Central memory CD8-positive, alpha-beta T cell (primary cell): ENCODE measurements around the gene RELT.
A peak's percentile ranks its signal among the peaks of the same experiment; 100 is the strongest.

Source experiments
- ATAC-seq: fragments of 150-1000 bp; cut with Tn5 transposase; replicated peaks from 2 replicates; pipeline ENCODE4 v1.10.0; 2022; ENCODE audit warnings: mild to moderate bottlenecking, moderate FRiP score, moderate number of reproducible peaks; ENCODE audit not compliant: poor library complexity, severe bottlenecking; ENCODE audit errors: extremely low read depth
- DNase-seq, 2 donors: peaks; one replicate each; pipeline ENCODE4 v3.0.0; 2021; ENCODE audit warnings: low spot score in 2 of 2
- H3K27ac Mint-ChIP-seq: one replicate; pipeline ENCODE4 v1.8.0; 2022; ENCODE audit warnings: low read depth, mild to moderate bottlenecking, moderate library complexity, mixed read lengths
- H3K27me3 Mint-ChIP-seq: one replicate; pipeline ENCODE4 v1.8.0; 2022; ENCODE audit warnings: mixed read lengths
- H3K36me3 Mint-ChIP-seq: one replicate; pipeline ENCODE4 v1.8.0; 2022; ENCODE audit warnings: mild to moderate bottlenecking, moderate library complexity, mixed read lengths; ENCODE audit not compliant: insufficient read depth
- H3K4me1 Mint-ChIP-seq: one replicate; pipeline ENCODE4 v1.8.0; 2022; ENCODE audit warnings: mixed read lengths
- H3K4me3 Mint-ChIP-seq: one replicate; pipeline ENCODE4 v1.8.0; 2022; ENCODE audit warnings: mild to moderate bottlenecking, moderate library complexity, mixed read lengths
- H3K9me3 Mint-ChIP-seq: one replicate; pipeline ENCODE4 v1.8.0; 2022; ENCODE audit warnings: mixed read lengths

RELT gene

DNA sequence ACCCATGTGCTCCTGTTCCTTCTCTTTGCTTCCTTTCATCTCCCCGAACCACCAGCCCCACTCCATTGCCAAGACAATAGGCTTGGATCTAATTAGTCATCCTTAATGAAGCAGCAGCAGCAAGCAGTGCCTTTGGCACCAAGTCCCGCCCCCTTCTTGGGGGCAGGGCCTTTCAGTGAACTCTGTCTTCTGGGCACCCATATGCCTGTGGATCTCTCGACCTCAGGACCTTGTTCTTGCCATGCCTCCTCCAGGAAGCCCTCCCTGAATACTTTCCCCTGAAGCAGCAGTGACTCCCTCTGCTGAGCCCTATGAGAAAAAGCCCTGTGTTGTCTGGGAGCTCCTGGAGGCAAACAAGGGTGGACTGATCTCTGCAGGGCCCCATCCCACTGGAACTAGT lies 36.0 kb upstream of the RELT start:
- H3K4me1 Mint-ChIP-seq: no peaks in the 10 kb centered on the region
- H3K27me3 Mint-ChIP-seq: no peaks in the 10 kb centered on the region
- H3K27ac Mint-ChIP-seq: no peak overlapping the region
- no peaks in the 10 kb centered on the region for H3K9me3 Mint-ChIP-seq
- H3K36me3 Mint-ChIP-seq: peaks cover 5% of the 10 kb centered on the region
- no peak for ATAC-seq
- no peak for DNase-seq
- H3K4me3 Mint-ChIP-seq: no peak overlapping the region

- Mint-ChIP-seq H3K36me3 (peaks cover 2% of the 10 kb centered on the region), H3K9me3 (no peaks in the 10 kb centered on the region), H3K27me3 (peaks cover 20% of the 10 kb centered on the region), H3K4me1 (no peaks in the 10 kb centered on the region), H3K4me3 (no peak overlapping the region), H3K27ac (no peak overlapping the region)
- no peak for ATAC-seq
- DNase-seq: no peak
Observed at GRCh38 chr11:73342633-73343032, 33.6 kb upstream of the RELT start.

GRCh38 chr11:73343076-73343873 lies 32.9 kb upstream of the RELT start:
- Mint-ChIP-seq H3K4me1 (no peaks in the 10 kb centered on the region), H3K27me3 (peaks cover 26% of the 10 kb centered on the region), H3K4me3 (no peak overlapping the region), H3K36me3 (peaks cover 2% of the 10 kb centered on the region), H3K9me3 (no peaks in the 10 kb centered on the region), H3K27ac (no peak overlapping the region)
- ATAC-seq (no peak), DNase-seq (no peak)

DNA sequence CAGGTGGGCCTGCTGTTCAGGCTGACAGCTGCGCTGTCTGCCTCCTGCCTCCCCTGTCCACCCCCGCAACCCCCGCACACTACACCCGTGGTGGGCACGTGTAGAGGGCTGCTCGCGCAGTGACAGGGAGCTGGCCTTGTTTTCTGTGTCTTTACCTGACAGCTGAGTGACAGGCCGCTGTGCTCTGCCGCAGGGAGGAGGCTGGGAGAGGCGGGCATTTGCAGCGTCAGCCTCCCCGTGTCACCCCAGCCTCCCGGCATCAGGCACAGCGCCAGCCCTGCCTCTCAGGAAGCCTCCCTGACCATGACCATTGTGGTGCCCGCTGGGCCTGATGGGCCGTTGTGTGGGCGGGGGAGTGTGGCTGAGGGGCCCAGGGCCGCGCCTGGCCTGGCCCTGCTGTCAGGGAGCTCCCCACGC lies 32.0 kb upstream of the RELT start:
- Mint-ChIP-seq H3K27ac (no peak overlapping the region), H3K27me3 (peaks cover 31% of the 10 kb centered on the region), H3K36me3 (peaks cover 2% of the 10 kb centered on the region), H3K4me1 (no peaks in the 10 kb centered on the region), H3K9me3 (no peaks in the 10 kb centered on the region), H3K4me3 (no peak overlapping the region)
- ATAC-seq (no peak), DNase-seq (no peak)

- Mint-ChIP-seq H3K4me1 (no peaks in the 10 kb centered on the region), H3K27ac (no peak overlapping the region), H3K27me3 (peaks cover 31% of the 10 kb centered on the region), H3K4me3 (no peak overlapping the region), H3K36me3 (peaks cover 2% of the 10 kb centered on the region), H3K9me3 (no peaks in the 10 kb centered on the region)
- DNase-seq: no peak
- ATAC-seq: no peak
Observed at GRCh38 chr11:73345481-73346160, 30.6 kb upstream of the RELT start.

- no peak overlapping the region for H3K27ac Mint-ChIP-seq
- DNase-seq: no peak
Observed at GRCh38 chr11:73346186-73346935, 29.8 kb upstream of the RELT start.

GRCh38 chr11:73347067-73347466 lies 29.1 kb upstream of the RELT start:
- no peak for DNase-seq
- no peak for ATAC-seq
- no peaks in the 10 kb centered on the region for H3K4me1 Mint-ChIP-seq
- H3K4me3 Mint-ChIP-seq: no peak overlapping the region
- H3K27ac Mint-ChIP-seq: no peak overlapping the region
- peaks cover 2% of the 10 kb centered on the region for H3K36me3 Mint-ChIP-seq
- H3K27me3 Mint-ChIP-seq: peaks cover 31% of the 10 kb centered on the region
- no peaks in the 10 kb centered on the region for H3K9me3 Mint-ChIP-seq

More at GRCh38 chr11:73346186-73346935, 29.8 kb upstream of the RELT start:
- ATAC-seq: no peak
- H3K4me1 Mint-ChIP-seq: no peaks in the 10 kb centered on the region
- H3K36me3 Mint-ChIP-seq: peaks cover 2% of the 10 kb centered on the region
- peaks cover 31% of the 10 kb centered on the region for H3K27me3 Mint-ChIP-seq
- H3K9me3 Mint-ChIP-seq: no peaks in the 10 kb centered on the region
- H3K4me3 Mint-ChIP-seq: no peak overlapping the region

GRCh38 chr11:73348838-73349237 lies 27.4 kb upstream of the RELT start:
- no peak for ATAC-seq
- H3K36me3 Mint-ChIP-seq: peaks cover 2% of the 10 kb centered on the region
- no peaks in the 10 kb centered on the region for H3K4me1 Mint-ChIP-seq
- no peaks in the 10 kb centered on the region for H3K9me3 Mint-ChIP-seq
- peaks cover 31% of the 10 kb centered on the region for H3K27me3 Mint-ChIP-seq
- no peak overlapping the region for H3K4me3 Mint-ChIP-seq
- no peak for DNase-seq
- H3K27ac Mint-ChIP-seq: no peak overlapping the region

- ATAC-seq (no peak), DNase-seq (no peak)
- Mint-ChIP-seq H3K4me1 (no peaks in the 10 kb centered on the region), H3K27me3 (peaks cover 31% of the 10 kb centered on the region), H3K9me3 (no peaks in the 10 kb centered on the region), H3K36me3 (peaks cover 2% of the 10 kb centered on the region), H3K4me3 (no peak overlapping the region), H3K27ac (no peak overlapping the region)
Observed at GRCh38 chr11:73349633-73350032, 26.6 kb upstream of the RELT start.

- peak; percentile 47 to 66 for DNase-seq
- Mint-ChIP-seq H3K4me1 (no peaks in the 10 kb centered on the region), H3K9me3 (no peaks in the 10 kb centered on the region), H3K4me3 (no peak overlapping the region), H3K36me3 (peaks cover 2% of the 10 kb centered on the region), H3K27me3 (peaks cover 27% of the 10 kb centered on the region), H3K27ac (no peak overlapping the region)
- peak; percentile 80 for ATAC-seq
Observed at GRCh38 chr11:73350908-73351636, 25.1 kb upstream of the RELT start.

GRCh38 chr11:73353422-73353821 lies 22.8 kb upstream of the RELT start:
- no peaks in the 10 kb centered on the region for H3K4me1 Mint-ChIP-seq
- H3K4me3 Mint-ChIP-seq: no peak overlapping the region
- peaks cover 3% of the 10 kb centered on the region for H3K27me3 Mint-ChIP-seq
- H3K36me3 Mint-ChIP-seq: no peaks in the 10 kb centered on the region
- no peak overlapping the region for H3K27ac Mint-ChIP-seq
- ATAC-seq (no peak), DNase-seq (no peak)
- H3K9me3 Mint-ChIP-seq: no peaks in the 10 kb centered on the region

- ATAC-seq: no peak
- Mint-ChIP-seq H3K36me3 (no peaks in the 10 kb centered on the region), H3K4me3 (no peak overlapping the region), H3K27ac (no peak overlapping the region), H3K4me1 (no peaks in the 10 kb centered on the region), H3K27me3 (no peaks in the 10 kb centered on the region), H3K9me3 (no peaks in the 10 kb centered on the region)
- no peak for DNase-seq
Observed at GRCh38 chr11:73355109-73355508, 21.1 kb upstream of the RELT start.
